HFFc6 (cell line): ENCODE data around the gene GPER1. TPM values are rescaled to one million over a fixed set of nuclear protein-coding genes. Genes with fewer than 3 reads are reported as not detected.

Experiments
- DNase-seq: peaks from one replicate; pipeline ENCODE4 v3.0.0-alpha.2; 2018
- H3K27ac Mint-ChIP-seq: 2 replicates; pipeline ENCODE4 v1.8.0; 2020; ENCODE audit warnings: mild to moderate bottlenecking, mixed read lengths
- H3K27me3 Mint-ChIP-seq: 2 replicates; pipeline ENCODE4 v1.8.0; 2021; ENCODE audit warnings: mild to moderate bottlenecking, moderate library complexity, mixed read lengths; ENCODE audit not compliant: insufficient read depth
- H3K36me3 Mint-ChIP-seq: 2 replicates; pipeline ENCODE4 v1.8.0; 2021; ENCODE audit warnings: low read depth, mixed read lengths
- H3K4me1 Mint-ChIP-seq: 2 replicates; pipeline ENCODE4 v1.8.0; 2020; ENCODE audit warnings: low read depth, mixed read lengths
- H3K4me3 Mint-ChIP-seq: 2 replicates; pipeline ENCODE4 v1.8.0; 2020; ENCODE audit warnings: mild to moderate bottlenecking, moderate library complexity, mixed read lengths
- H3K9me3 Mint-ChIP-seq: 2 replicates; pipeline ENCODE4 v1.8.0; 2020; ENCODE audit warnings: mild to moderate bottlenecking, mixed read lengths
- CTCF ChIP-seq: fragments of 200-600 bp; sonication (generic); IDR thresholded peaks from 2 replicates; pipeline ENCODE4 v1.5.0; 2021; ENCODE audit warnings: antibody characterized with exemption, mild to moderate bottlenecking
- total RNA-seq, 6 experiments: library from RNA; stranded (reverse); fragmentation: NEBNext Ultra II Directional; extraction: Animal tissue kit (Norgen Biotek cat#: 25700); gene quantifications; 2 replicates in 1 of 6; 3 replicates in 5 of 6; pipeline ENCODE4 v1.2.3, GENCODE V29; 2021

The GPER1 gene
- total RNA-seq, 6 experiments from 2014 or later, result 4.6 to 7.1 (median 5.3) TPM

DNA sequence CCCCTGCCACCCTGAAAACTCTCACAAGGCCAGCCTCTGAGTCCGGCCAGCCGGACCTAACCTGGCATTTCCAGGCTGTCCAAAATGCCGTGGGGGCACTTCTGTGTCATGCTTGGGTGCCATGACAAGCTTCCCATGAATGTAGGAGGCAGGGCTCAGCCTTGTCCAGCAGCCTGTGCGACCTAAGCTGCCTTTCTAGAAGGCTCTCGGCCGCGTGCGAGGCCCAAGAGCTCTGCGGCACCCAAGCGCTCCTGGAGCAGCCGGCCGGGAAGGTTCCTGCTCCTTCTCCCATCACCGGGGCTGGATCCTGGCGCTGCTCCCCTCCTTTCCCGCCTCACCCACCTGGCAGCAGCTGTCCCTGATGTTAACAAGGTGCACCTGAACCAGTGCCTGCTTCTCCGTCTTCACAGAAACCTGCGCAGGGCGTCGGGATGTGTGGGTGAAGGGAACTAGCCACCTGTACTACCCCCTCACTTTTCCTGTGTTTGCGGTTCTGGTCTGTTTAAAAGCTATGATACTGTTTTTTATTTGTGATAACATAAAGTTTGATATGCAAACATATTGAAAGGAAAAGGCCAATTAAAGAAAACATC lies 6.1 kb downstream of the GPER1 start:
- H3K4me3 Mint-ChIP-seq, result no peak overlapping the region

DNA sequence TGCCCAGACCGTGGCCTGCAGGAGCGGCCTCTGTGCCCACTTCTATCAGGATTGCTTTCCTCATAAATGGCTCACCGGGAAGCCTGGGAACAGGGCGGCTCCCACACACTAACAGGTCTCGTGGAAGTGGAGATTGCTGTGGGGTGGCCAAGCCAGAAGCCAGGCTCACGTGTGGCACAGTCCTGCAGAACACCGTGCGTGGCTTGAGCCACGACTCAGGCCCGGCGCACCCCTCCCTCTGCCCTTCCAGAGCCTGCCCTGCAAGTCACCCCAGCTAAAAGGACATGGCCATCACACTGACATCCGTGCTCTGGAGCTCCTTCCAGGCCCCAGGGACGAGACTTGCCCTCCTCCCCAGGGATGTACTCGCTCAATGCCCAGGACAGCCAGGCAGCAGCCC lies 7.0 kb downstream of the GPER1 start:
- peaks cover 34% of the 10 kb centered on the region for H3K36me3 Mint-ChIP-seq
- no peak for TF ChIP-seq CTCF
- no peaks in the 10 kb centered on the region; the same call in none of the 2 replicates for H3K27me3 Mint-ChIP-seq
- H3K27ac Mint-ChIP-seq, result no peak overlapping the region
- no peak for DNase-seq
- no peak overlapping the region for H3K4me3 Mint-ChIP-seq
- H3K9me3 Mint-ChIP-seq, result no peaks in the 10 kb centered on the region
- peaks cover 9% of the 10 kb centered on the region for H3K4me1 Mint-ChIP-seq

More for the DNA sequence above, 6.1 kb downstream of the GPER1 start:
- H3K36me3 Mint-ChIP-seq, result peaks cover 29% of the 10 kb centered on the region
- no peaks in the 10 kb centered on the region for H3K9me3 Mint-ChIP-seq
- peaks cover 12% of the 10 kb centered on the region for H3K4me1 Mint-ChIP-seq
- DNase-seq, result no peak
- no peaks in the 10 kb centered on the region; the same call in none of the 2 replicates for H3K27me3 Mint-ChIP-seq
- H3K27ac Mint-ChIP-seq, result no peak overlapping the region
- TF ChIP-seq CTCF, result no peak

DNA sequence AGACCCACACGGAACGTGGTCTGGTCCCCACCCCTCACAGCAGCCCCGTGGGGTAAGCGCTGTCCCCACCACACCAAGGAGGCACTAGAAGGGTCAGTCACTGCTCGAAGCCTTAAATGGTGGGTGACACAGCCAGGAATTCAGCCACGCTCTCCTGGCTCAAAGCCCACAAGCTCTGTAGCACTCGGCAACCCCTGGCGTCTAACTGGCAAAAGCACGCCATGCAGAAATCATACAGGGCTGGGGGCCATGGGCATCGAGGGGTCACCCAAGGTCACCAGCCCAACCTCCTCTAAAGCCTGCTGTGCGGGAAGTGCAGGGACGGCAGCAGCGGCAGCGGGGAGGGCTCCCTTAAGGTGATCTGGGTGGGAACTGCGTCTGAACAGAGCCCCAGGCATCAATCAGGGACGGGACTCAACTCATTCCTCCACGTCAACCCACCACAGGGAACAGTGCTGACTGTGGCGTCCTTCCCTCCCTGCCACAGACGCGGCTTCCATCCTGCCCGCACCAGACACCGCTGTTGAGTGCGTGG lies 7.8 kb downstream of the GPER1 start:
- H3K4me3 Mint-ChIP-seq, result no peak overlapping the region
- no peaks in the 10 kb centered on the region for H3K9me3 Mint-ChIP-seq

GRCh38 chr7:1096156-1097119 lies 8.5 kb downstream of the GPER1 start:
- H3K4me1 Mint-ChIP-seq, result no peaks in the 10 kb centered on the region
- no peak overlapping the region for H3K4me3 Mint-ChIP-seq
- H3K27me3 Mint-ChIP-seq, result no peaks in the 10 kb centered on the region; the same call in none of the 2 replicates
- H3K36me3 Mint-ChIP-seq, result peaks cover 34% of the 10 kb centered on the region
- TF ChIP-seq CTCF, result no peak
- H3K9me3 Mint-ChIP-seq, result no peaks in the 10 kb centered on the region
- DNase-seq, result no peak
- H3K27ac Mint-ChIP-seq, result no peak overlapping the region

More for the DNA sequence above, 7.8 kb downstream of the GPER1 start:
- H3K36me3 Mint-ChIP-seq, result peaks cover 34% of the 10 kb centered on the region
- TF ChIP-seq CTCF, result no peak
- no peaks in the 10 kb centered on the region; the same call in none of the 2 replicates for H3K27me3 Mint-ChIP-seq
- H3K27ac Mint-ChIP-seq, result no peak overlapping the region
- DNase-seq, result no peak
- peaks cover 7% of the 10 kb centered on the region for H3K4me1 Mint-ChIP-seq

- no peaks in the 10 kb centered on the region; the same call in none of the 2 replicates for H3K27me3 Mint-ChIP-seq
- H3K4me3 Mint-ChIP-seq, result no peak overlapping the region
- H3K9me3 Mint-ChIP-seq, result no peaks in the 10 kb centered on the region
- no peak overlapping the region for H3K27ac Mint-ChIP-seq
- peaks cover 28% of the 10 kb centered on the region for H3K36me3 Mint-ChIP-seq
- TF ChIP-seq CTCF, result no peak
- no peak for DNase-seq
- no peaks in the 10 kb centered on the region for H3K4me1 Mint-ChIP-seq
Observed at GRCh38 chr7:1097120-1097504, 9.2 kb downstream of the GPER1 start.
